GM12878 (cell line): ENCODE measurements around the gene TMEM131L. TPM values are rescaled to one million over a fixed set of nuclear protein-coding genes. Genes with fewer than 3 reads are reported as not detected.
A peak's percentile ranks its signal among the peaks of the same experiment; 100 is the strongest.

Source experiments
- ASH2L ChIP-seq: fragments of 300-600, 200-600 bp; sonication (generic); IDR thresholded peaks from 2 replicates; pipeline ENCODE4 v1.6.1; 2017; ENCODE audit warnings: low read depth, mild to moderate bottlenecking, borderline replicate concordance
- BMI1 ChIP-seq: fragments of 450-650 bp; IDR thresholded peaks from 2 replicates; pipeline ENCODE4 v1.6.1; 2016; ENCODE audit warnings: mild to moderate bottlenecking, moderate library complexity, borderline replicate concordance
- CBFB ChIP-seq: IDR thresholded peaks from 2 replicates; pipeline ENCODE4 v1.6.1; 2016; ENCODE audit warnings: antibody characterized with exemption, low read depth
- CHD1 ChIP-seq: IDR thresholded peaks from 2 replicates; pipeline ENCODE4 v1.6.1; 2012; ENCODE audit warnings: low read depth, low read length, improper control_type of control experiment
- DPF2 ChIP-seq: fragments of 450-650 bp; IDR thresholded peaks from 2 replicates; pipeline ENCODE4 v1.6.1; 2017; ENCODE audit warnings: mild to moderate bottlenecking
- HDAC6 ChIP-seq: fragments of 200-600 bp; sonication (generic); IDR thresholded peaks from one replicate; pipeline ENCODE4 v1.8.0; 2017; ENCODE audit warnings: antibody characterized with exemption; ENCODE audit not compliant: unreplicated experiment
- NFXL1 ChIP-seq: fragments of 450-650 bp; IDR thresholded peaks from 2 replicates; pipeline ENCODE4 v1.6.1; 2017; ENCODE audit warnings: antibody characterized with exemption, mild to moderate bottlenecking, borderline replicate concordance
- NR2C2 ChIP-seq: IDR thresholded peaks from 2 replicates; pipeline ENCODE4 v1.6.1; 2011; ENCODE audit warnings: borderline replicate concordance, low read depth; ENCODE audit not compliant: control insufficient read depth, insufficient read length
- SIN3A ChIP-seq: IDR thresholded peaks from 2 replicates; pipeline ENCODE4 v1.6.1; 2012; ENCODE audit warnings: low read depth, low read length, improper control_type of control experiment
- SIX5 ChIP-seq: IDR thresholded peaks from 2 replicates; pipeline ENCODE4 v1.6.1; 2011; ENCODE audit warnings: mild to moderate bottlenecking, low read depth, low read length, moderate library complexity; ENCODE audit not compliant: severe bottlenecking
- SMAD5 ChIP-seq: IDR thresholded peaks from 2 replicates; pipeline ENCODE4 v1.6.1; 2016; ENCODE audit warnings: antibody characterized with exemption, low read depth
- SP1 ChIP-seq: IDR thresholded peaks from one replicate; pipeline ENCODE4 v1.6.1; 2011; ENCODE audit warnings: low read depth, low read length
- SUPT20H ChIP-seq: IDR thresholded peaks from 2 replicates; pipeline ENCODE4 v1.6.1; 2011; ENCODE audit warnings: low read depth, mild to moderate bottlenecking, low read length, moderate library complexity, borderline replicate concordance; ENCODE audit not compliant: control insufficient read depth
- TCF7 ChIP-seq: IDR thresholded peaks from 2 replicates; pipeline ENCODE4 v1.6.1; 2014; ENCODE audit warnings: antibody characterized with exemption, borderline replicate concordance
- ZNF217 ChIP-seq: fragments of 450-650 bp; IDR thresholded peaks from 2 replicates; pipeline ENCODE4 v1.6.1; 2017; ENCODE audit warnings: antibody characterized with exemption, mild to moderate bottlenecking
- ZZZ3 ChIP-seq: IDR thresholded peaks from 2 replicates; pipeline ENCODE4 v1.6.1; 2011; ENCODE audit warnings: low read depth; ENCODE audit not compliant: control insufficient read depth, insufficient read length
- polyA plus RNA-seq, 11 experiments: library from polyadenylated mRNA; depleted of rRNA in 4 of 11; unstranded in 6 of 11; stranded (reverse) in 5 of 11; fragments of >200 nt; fragmentation: Nextera tagmentation in 4 of 11; fragmentation: Illumina TruSeq in 1 of 11; extraction: Ambion mirVana in 4 of 11; extraction: Trizol in 1 of 11; gene quantifications; 1 replicate in 1 of 11; 2 replicates in 10 of 11; pipeline versions ENCODE4 v1.2.1 to v1.2.3, GENCODE V29; 2011 to 2016; ENCODE audit warnings: inconsistent platforms in 2 of 11, missing spikeins in 2 of 11, low read depth in 1 of 11
- total RNA-seq, 4 experiments: library from RNA; depleted of rRNA in 3 of 4; stranded (reverse); fragments of >200 nt in 3 of 4; fragmentation: Illumina TruSeq in 1 of 4; extraction: Trizol in 1 of 4; gene quantifications; 2 replicates each; pipeline versions ENCODE4 v1.2.1 to v1.2.3, GENCODE V29; 2013 to 2021
- TF ChIP-seq, protein P1 (sequence below), 3 experiments: IDR thresholded peaks in 2 of 3; conservative IDR thresholded peaks in 1 of 3; 2 replicates each; pipeline ENCODE4 v1.5.1; 2011; ENCODE audit warnings: low read depth in 3 of 3, low read length in 3 of 3, mild to moderate bottlenecking in 3 of 3, control low read depth in 2 of 3, moderate library complexity in 2 of 3, inconsistent platforms in 1 of 3, mixed read lengths in 1 of 3; ENCODE audit not compliant: control insufficient read depth in 2 of 3, insufficient read depth in 1 of 3; ENCODE audit errors: extremely low read depth in 1 of 3
- TF ChIP-seq, protein P2 (sequence below): IDR thresholded peaks from 2 replicates; pipeline ENCODE4 v1.6.1; 2012; ENCODE audit warnings: improper control_type of control experiment, low read depth, low read length; ENCODE audit not compliant: insufficient replicate concordance
- TF ChIP-seq, protein P3 (sequence below): fragments of 150-350 bp; IDR thresholded peaks from 2 replicates; pipeline ENCODE4 v1.6.1; 2016; ENCODE audit warnings: low read depth, low read length

Gene TMEM131L
- total and polyA plus RNA-seq, 10 of the 15 experiments (the other 5 are each of a cell fraction or from before 2014, with no cell fraction given) = 8.5 to 101 (median 74.4) TPM

DNA sequence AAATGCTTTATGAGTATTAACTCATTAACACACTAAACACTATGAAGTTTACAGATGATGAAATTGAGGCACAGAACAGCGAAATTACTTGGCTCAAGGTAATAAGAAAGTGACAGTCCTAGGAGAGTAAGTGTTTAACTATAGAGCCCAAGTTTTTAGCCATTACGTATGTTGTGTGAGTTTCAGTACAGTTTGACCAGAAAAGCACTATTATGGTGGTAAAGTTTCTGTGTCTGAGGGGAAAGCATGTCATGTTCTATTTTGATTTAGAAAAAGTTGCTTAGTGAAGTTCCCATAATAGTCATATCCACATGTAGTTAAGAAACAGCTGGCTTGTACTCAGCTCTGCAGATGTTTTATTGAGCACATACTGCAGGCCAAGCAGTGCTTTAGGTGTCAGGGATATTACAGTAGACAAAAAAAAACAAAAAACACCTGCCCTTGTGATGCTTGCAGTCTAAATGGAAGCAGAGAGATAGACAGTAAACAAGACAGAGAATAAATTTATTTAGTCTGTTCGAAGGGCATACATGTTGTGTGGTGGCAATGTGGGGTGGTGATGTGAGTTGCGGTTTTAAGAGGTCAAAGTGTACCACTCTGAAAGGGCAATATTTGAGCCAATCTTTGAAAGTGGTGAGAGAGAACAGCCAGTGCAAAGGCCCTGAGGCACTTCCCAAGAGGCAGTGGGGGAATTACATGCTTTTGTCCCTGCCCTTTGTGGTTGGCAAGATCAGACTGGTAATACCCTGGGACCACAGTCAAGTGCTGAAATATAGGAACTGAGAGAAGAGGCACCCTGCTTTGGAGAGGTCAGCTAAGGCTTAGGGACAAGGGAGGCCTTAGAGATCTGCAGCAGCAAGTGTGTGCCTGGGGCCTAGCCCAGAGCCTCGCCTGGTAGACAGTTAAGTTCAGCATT is 6.2 kb downstream of the TMEM131L start (continued):
- TF ChIP-seq, protein P1, sequence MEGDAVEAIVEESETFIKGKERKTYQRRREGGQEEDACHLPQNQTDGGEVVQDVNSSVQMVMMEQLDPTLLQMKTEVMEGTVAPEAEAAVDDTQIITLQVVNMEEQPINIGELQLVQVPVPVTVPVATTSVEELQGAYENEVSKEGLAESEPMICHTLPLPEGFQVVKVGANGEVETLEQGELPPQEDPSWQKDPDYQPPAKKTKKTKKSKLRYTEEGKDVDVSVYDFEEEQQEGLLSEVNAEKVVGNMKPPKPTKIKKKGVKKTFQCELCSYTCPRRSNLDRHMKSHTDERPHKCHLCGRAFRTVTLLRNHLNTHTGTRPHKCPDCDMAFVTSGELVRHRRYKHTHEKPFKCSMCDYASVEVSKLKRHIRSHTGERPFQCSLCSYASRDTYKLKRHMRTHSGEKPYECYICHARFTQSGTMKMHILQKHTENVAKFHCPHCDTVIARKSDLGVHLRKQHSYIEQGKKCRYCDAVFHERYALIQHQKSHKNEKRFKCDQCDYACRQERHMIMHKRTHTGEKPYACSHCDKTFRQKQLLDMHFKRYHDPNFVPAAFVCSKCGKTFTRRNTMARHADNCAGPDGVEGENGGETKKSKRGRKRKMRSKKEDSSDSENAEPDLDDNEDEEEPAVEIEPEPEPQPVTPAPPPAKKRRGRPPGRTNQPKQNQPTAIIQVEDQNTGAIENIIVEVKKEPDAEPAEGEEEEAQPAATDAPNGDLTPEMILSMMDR (IDR thresholded peaks at IDR 0.05 in 2 of 3, conservative IDR thresholded peaks at IDR 0.05 in 1 of 3; ENCODE audit: control insufficient read depth in 2 of 3, extremely low read depth in 1 of 3, insufficient read depth in 1 of 3, low read depth in 3 of 3, low read length in 3 of 3) = no peak
- TF ChIP-seq SP1 (peak; percentile 43), ZNF217 (peak; percentile 90; the same call in 1 of the 2 replicates), DPF2 (peak; percentile 73), TCF7 (no peak), NR2C2 (no peak), SIX5 (no peak), NFXL1 (no peak), HDAC6 (no peak), ZZZ3 (no peak), ASH2L (no peak), CHD1 (no peak), SUPT20H (no peak), SIN3A (no peak), BMI1 (no peak), SMAD5 (no peak), CBFB (peak; percentile 45; the same call in 1 of the 2 replicates)
- TF ChIP-seq, protein P2, sequence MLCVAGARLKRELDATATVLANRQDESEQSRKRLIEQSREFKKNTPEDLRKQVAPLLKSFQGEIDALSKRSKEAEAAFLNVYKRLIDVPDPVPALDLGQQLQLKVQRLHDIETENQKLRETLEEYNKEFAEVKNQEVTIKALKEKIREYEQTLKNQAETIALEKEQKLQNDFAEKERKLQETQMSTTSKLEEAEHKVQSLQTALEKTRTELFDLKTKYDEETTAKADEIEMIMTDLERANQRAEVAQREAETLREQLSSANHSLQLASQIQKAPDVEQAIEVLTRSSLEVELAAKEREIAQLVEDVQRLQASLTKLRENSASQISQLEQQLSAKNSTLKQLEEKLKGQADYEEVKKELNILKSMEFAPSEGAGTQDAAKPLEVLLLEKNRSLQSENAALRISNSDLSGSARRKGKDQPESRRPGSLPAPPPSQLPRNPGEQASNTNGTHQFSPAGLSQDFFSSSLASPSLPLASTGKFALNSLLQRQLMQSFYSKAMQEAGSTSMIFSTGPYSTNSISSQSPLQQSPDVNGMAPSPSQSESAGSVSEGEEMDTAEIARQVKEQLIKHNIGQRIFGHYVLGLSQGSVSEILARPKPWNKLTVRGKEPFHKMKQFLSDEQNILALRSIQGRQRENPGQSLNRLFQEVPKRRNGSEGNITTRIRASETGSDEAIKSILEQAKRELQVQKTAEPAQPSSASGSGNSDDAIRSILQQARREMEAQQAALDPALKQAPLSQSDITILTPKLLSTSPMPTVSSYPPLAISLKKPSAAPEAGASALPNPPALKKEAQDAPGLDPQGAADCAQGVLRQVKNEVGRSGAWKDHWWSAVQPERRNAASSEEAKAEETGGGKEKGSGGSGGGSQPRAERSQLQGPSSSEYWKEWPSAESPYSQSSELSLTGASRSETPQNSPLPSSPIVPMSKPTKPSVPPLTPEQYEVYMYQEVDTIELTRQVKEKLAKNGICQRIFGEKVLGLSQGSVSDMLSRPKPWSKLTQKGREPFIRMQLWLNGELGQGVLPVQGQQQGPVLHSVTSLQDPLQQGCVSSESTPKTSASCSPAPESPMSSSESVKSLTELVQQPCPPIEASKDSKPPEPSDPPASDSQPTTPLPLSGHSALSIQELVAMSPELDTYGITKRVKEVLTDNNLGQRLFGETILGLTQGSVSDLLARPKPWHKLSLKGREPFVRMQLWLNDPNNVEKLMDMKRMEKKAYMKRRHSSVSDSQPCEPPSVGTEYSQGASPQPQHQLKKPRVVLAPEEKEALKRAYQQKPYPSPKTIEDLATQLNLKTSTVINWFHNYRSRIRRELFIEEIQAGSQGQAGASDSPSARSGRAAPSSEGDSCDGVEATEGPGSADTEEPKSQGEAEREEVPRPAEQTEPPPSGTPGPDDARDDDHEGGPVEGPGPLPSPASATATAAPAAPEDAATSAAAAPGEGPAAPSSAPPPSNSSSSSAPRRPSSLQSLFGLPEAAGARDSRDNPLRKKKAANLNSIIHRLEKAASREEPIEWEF = no peak
- TF ChIP-seq, protein P3, sequence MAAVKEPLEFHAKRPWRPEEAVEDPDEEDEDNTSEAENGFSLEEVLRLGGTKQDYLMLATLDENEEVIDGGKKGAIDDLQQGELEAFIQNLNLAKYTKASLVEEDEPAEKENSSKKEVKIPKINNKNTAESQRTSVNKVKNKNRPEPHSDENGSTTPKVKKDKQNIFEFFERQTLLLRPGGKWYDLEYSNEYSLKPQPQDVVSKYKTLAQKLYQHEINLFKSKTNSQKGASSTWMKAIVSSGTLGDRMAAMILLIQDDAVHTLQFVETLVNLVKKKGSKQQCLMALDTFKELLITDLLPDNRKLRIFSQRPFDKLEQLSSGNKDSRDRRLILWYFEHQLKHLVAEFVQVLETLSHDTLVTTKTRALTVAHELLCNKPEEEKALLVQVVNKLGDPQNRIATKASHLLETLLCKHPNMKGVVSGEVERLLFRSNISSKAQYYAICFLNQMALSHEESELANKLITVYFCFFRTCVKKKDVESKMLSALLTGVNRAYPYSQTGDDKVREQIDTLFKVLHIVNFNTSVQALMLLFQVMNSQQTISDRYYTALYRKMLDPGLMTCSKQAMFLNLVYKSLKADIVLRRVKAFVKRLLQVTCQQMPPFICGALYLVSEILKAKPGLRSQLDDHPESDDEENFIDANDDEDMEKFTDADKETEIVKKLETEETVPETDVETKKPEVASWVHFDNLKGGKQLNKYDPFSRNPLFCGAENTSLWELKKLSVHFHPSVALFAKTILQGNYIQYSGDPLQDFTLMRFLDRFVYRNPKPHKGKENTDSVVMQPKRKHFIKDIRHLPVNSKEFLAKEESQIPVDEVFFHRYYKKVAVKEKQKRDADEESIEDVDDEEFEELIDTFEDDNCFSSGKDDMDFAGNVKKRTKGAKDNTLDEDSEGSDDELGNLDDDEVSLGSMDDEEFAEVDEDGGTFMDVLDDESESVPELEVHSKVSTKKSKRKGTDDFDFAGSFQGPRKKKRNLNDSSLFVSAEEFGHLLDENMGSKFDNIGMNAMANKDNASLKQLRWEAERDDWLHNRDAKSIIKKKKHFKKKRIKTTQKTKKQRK = no peak
